H1 (cell line): ENCODE results near the gene DPYSL4.

Experiments
- CHD1 ChIP-seq: IDR thresholded peaks from 2 replicates; pipeline ENCODE4 v1.6.1; 2012; ENCODE audit warnings: low read depth, low read length, improper control_type of control experiment
- CHD7 ChIP-seq: fragments of 300-600 bp; sonication (generic); IDR thresholded peaks from 2 replicates; pipeline ENCODE4 v1.7.1; 2012; ENCODE audit warnings: low read length, moderate library complexity, mild to moderate bottlenecking, inconsistent platforms; ENCODE audit not compliant: insufficient replicate concordance
- CTCF ChIP-seq, 3 experiments: IDR thresholded peaks; 1 replicate in 2 of 3; 2 replicates in 1 of 3; pipeline versions ENCODE4 v1.5.1 to v1.6.1; 2011; ENCODE audit warnings: low read length in 3 of 3, mild to moderate bottlenecking in 3 of 3, inconsistent platforms in 2 of 3, low read depth in 1 of 3, moderate library complexity in 1 of 3; ENCODE audit not compliant: insufficient read depth in 1 of 3; ENCODE audit errors: control extremely low read depth in 1 of 3
- EP300 ChIP-seq, 2 experiments: IDR thresholded peaks; 1 replicate in 1 of 2; 2 replicates in 1 of 2; pipeline ENCODE4 v1.6.1; 2011 to 2012; ENCODE audit warnings: low read depth in 2 of 2, low read length in 2 of 2, mild to moderate bottlenecking in 2 of 2, borderline replicate concordance in 1 of 2, inconsistent platforms in 1 of 2, moderate library complexity in 1 of 2
- HDAC2 ChIP-seq, 2 experiments: fragments of 300-600 bp in 1 of 2; sonication (generic) in 1 of 2; IDR thresholded peaks; 2 replicates each; pipeline ENCODE4 v1.6.1; 2011 to 2012; ENCODE audit warnings: low read depth in 2 of 2, low read length in 2 of 2, mild to moderate bottlenecking in 2 of 2, moderate library complexity in 2 of 2, borderline replicate concordance in 1 of 2, inconsistent platforms in 1 of 2
- HDAC6 ChIP-seq: IDR thresholded peaks from one replicate; pipeline ENCODE4 v1.7.1; 2012; ENCODE audit warnings: low read depth, mild to moderate bottlenecking, inconsistent platforms, low read length, moderate library complexity
- MAX ChIP-seq: IDR thresholded peaks from 2 replicates; pipeline ENCODE4 v1.6.1; 2012; ENCODE audit warnings: inconsistent platforms
- POLR2A ChIP-seq, 2 experiments: IDR thresholded peaks; 1 replicate in 1 of 2; 2 replicates in 1 of 2; pipeline ENCODE4 v1.6.1; 2011; ENCODE audit warnings: low read depth in 2 of 2, low read length in 2 of 2, mild to moderate bottlenecking in 2 of 2; ENCODE audit errors: control extremely low read depth in 1 of 2
- POLR2AphosphoS5 ChIP-seq: IDR thresholded peaks from 2 replicates; pipeline ENCODE4 v1.6.1; 2011; ENCODE audit warnings: low read depth, low read length
- RXRA ChIP-seq: IDR thresholded peaks from 2 replicates; pipeline ENCODE4 v1.6.1; 2011; ENCODE audit warnings: low read depth, mild to moderate bottlenecking, low read length, moderate library complexity; ENCODE audit not compliant: insufficient read depth
- SIN3A ChIP-seq, 2 experiments: IDR thresholded peaks in 1 of 2; conservative IDR thresholded peaks in 1 of 2; 2 replicates each; pipeline ENCODE4 v1.6.1; 2011 to 2012; ENCODE audit warnings: low read length in 2 of 2, improper control_type of control experiment in 1 of 2, low read depth in 1 of 2, mild to moderate bottlenecking in 1 of 2
- SIX5 ChIP-seq: IDR thresholded peaks from 2 replicates; pipeline ENCODE4 v1.6.1; 2011; ENCODE audit warnings: mild to moderate bottlenecking, low read depth, low read length
- TEAD4 ChIP-seq: IDR thresholded peaks from 2 replicates; pipeline ENCODE4 v1.6.1; 2012; ENCODE audit warnings: low read depth, low read length, inconsistent platforms, mixed read lengths

- TF ChIP-seq CHD1: no peak
- no peak for TF ChIP-seq CTCF (IDR thresholded peaks at IDR 0.05; ENCODE audit: control extremely low read depth in 1 of 3, insufficient read depth in 1 of 3, low read depth in 1 of 3, low read length in 3 of 3)
- no peak for TF ChIP-seq SIN3A (conservative IDR thresholded peaks at IDR 0.05 in 1 of 2, IDR thresholded peaks at IDR 0.05 in 1 of 2; ENCODE audit: low read depth in 1 of 2, low read length in 2 of 2)
- TF ChIP-seq CHD7: no peak
- TF ChIP-seq EP300 (IDR thresholded peaks at IDR 0.05; ENCODE audit: borderline replicate concordance in 1 of 2, low read depth in 2 of 2, low read length in 2 of 2): no peak
- TF ChIP-seq SIX5: no peak
- TF ChIP-seq POLR2AphosphoS5: no peak
- no peak for TF ChIP-seq HDAC2 (IDR thresholded peaks at IDR 0.05; ENCODE audit: borderline replicate concordance in 1 of 2, low read depth in 2 of 2, low read length in 2 of 2)
- no peak for TF ChIP-seq POLR2A (IDR thresholded peaks at IDR 0.05; ENCODE audit: control extremely low read depth in 1 of 2, low read depth in 2 of 2, low read length in 2 of 2)
- no peak for TF ChIP-seq RXRA
- no peak for TF ChIP-seq MAX
- no peak for TF ChIP-seq TEAD4
- no peak for TF ChIP-seq HDAC6
These were observed 48.1 kb downstream of the DPYSL4 start for GRCh38 chr10:132234860-132235259.
